Mesothelial cell of epicardium (in vitro differentiated cells): ENCODE results near the gene APOA1. TPM values are rescaled to one million over a fixed set of nuclear protein-coding genes. Genes with fewer than 3 reads are reported as not detected.

Experiments used
- DNase-seq, 2 experiments: peaks; one replicate each; pipeline ENCODE4 v3.0.0; 2021; ENCODE audit warnings: low spot score in 2 of 2; ENCODE audit not compliant: unreplicated experiment in 2 of 2
- H3K27ac Mint-ChIP-seq: 2 replicates; pipeline ENCODE4 v1.8.0; 2021; ENCODE audit warnings: mixed read lengths
- H3K27me3 Mint-ChIP-seq: 2 replicates; pipeline ENCODE4 v1.8.0; 2021; ENCODE audit warnings: low read depth, mixed read lengths
- H3K36me3 Mint-ChIP-seq: 2 replicates; pipeline ENCODE4 v1.8.0; 2021; ENCODE audit warnings: mixed read lengths
- H3K4me1 Mint-ChIP-seq: 2 replicates; pipeline ENCODE4 v1.8.0; 2021; ENCODE audit warnings: mixed read lengths
- H3K4me3 Mint-ChIP-seq: 2 replicates; pipeline ENCODE4 v1.8.0; 2021; ENCODE audit warnings: mild to moderate bottlenecking, moderate library complexity, mixed read lengths
- H3K9me3 Mint-ChIP-seq: 2 replicates; pipeline ENCODE4 v1.8.0; 2021; ENCODE audit warnings: mixed read lengths
- CTCF ChIP-seq: fragments of 200-600 bp; sonication (generic); IDR thresholded peaks from one replicate; pipeline ENCODE4 v1.5.0; 2021; ENCODE audit warnings: antibody characterized with exemption; ENCODE audit not compliant: unreplicated experiment
- total RNA-seq: library from RNA; stranded (reverse); gene quantifications from 3 replicates; pipeline ENCODE4 v1.2.1, GENCODE V29; 2021

Gene APOA1
- total RNA-seq, 1 donor from 2014 or later: 0.65 TPM

- Mint-ChIP-seq H3K4me3 (no peak overlapping the region), H3K4me1 (peaks cover 5% of the 10 kb centered on the region), H3K27ac (no peak overlapping the region), H3K27me3 (no peaks in the 10 kb centered on the region), H3K36me3 (peaks cover 14% of the 10 kb centered on the region), H3K9me3 (no peaks in the 10 kb centered on the region)
- DNase-seq: no peak
- no peak for TF ChIP-seq CTCF
These were observed 39.2 kb upstream of the APOA1 start for GRCh38 chr11:116876656-116877055.

GRCh38 chr11:116875194-116875593 is 37.8 kb upstream of the APOA1 start:
- no peak overlapping the region for H3K27ac Mint-ChIP-seq
- DNase-seq: no peak
- no peak for TF ChIP-seq CTCF

GRCh38 chr11:116874251-116874650 is 36.8 kb upstream of the APOA1 start:
- DNase-seq: no peak
- H3K36me3 Mint-ChIP-seq: peaks cover 16% of the 10 kb centered on the region
- no peak for TF ChIP-seq CTCF
- no peaks in the 10 kb centered on the region for H3K27me3 Mint-ChIP-seq
- no peaks in the 10 kb centered on the region for H3K4me1 Mint-ChIP-seq
- no peaks in the 10 kb centered on the region for H3K9me3 Mint-ChIP-seq
- H3K27ac Mint-ChIP-seq: no peak overlapping the region
- no peak overlapping the region for H3K4me3 Mint-ChIP-seq

More at GRCh38 chr11:116875194-116875593, 37.8 kb upstream of the APOA1 start:
- Mint-ChIP-seq H3K9me3 (no peaks in the 10 kb centered on the region), H3K4me1 (peaks cover 3% of the 10 kb centered on the region), H3K4me3 (no peak overlapping the region), H3K36me3 (peaks cover 12% of the 10 kb centered on the region), H3K27me3 (no peaks in the 10 kb centered on the region)

- DNase-seq: no peak
- Mint-ChIP-seq H3K27ac (no peak overlapping the region), H3K36me3 (peaks cover 19% of the 10 kb centered on the region), H3K4me1 (no peaks in the 10 kb centered on the region), H3K27me3 (no peaks in the 10 kb centered on the region), H3K4me3 (no peak overlapping the region), H3K9me3 (no peaks in the 10 kb centered on the region)
- TF ChIP-seq CTCF: no peak
These were observed 36.0 kb upstream of the APOA1 start for GRCh38 chr11:116873381-116873780.

GRCh38 chr11:116871248-116871647 is 33.8 kb upstream of the APOA1 start:
- no peak for TF ChIP-seq CTCF
- DNase-seq: no peak
- Mint-ChIP-seq H3K27me3 (no peaks in the 10 kb centered on the region), H3K36me3 (peaks cover 32% of the 10 kb centered on the region), H3K4me1 (no peaks in the 10 kb centered on the region), H3K9me3 (no peaks in the 10 kb centered on the region), H3K27ac (no peak overlapping the region), H3K4me3 (no peak overlapping the region)

- DNase-seq: no peak
- Mint-ChIP-seq H3K4me1 (no peaks in the 10 kb centered on the region), H3K27me3 (no peaks in the 10 kb centered on the region), H3K9me3 (no peaks in the 10 kb centered on the region), H3K27ac (no peak overlapping the region), H3K36me3 (peaks cover 36% of the 10 kb centered on the region), H3K4me3 (no peak overlapping the region)
- no peak for TF ChIP-seq CTCF
These were observed 32.6 kb upstream of the APOA1 start for GRCh38 chr11:116870054-116870453.
